Activated naive CD8-positive, alpha-beta T cell treated with anti-CD3 and anti-CD28 coated beads for 36 hours (primary cell): ENCODE results near the gene SLC24A3. TPM values are rescaled to one million over a fixed set of nuclear protein-coding genes. Genes with fewer than 3 reads are reported as not detected.

ENCODE experiments used
- DNase-seq: peaks from one replicate; pipeline ENCODE4 v3.0.0; 2021
- H3K27ac Mint-ChIP-seq: one replicate; pipeline ENCODE4 v1.8.0; 2022; ENCODE audit warnings: mild to moderate bottlenecking, moderate library complexity, mixed read lengths
- H3K27me3 Mint-ChIP-seq: one replicate; pipeline ENCODE4 v1.8.0; 2022; ENCODE audit warnings: mild to moderate bottlenecking, mixed read lengths
- H3K36me3 Mint-ChIP-seq: one replicate; pipeline ENCODE4 v1.8.0; 2021; ENCODE audit warnings: mild to moderate bottlenecking, mixed read lengths
- H3K4me1 Mint-ChIP-seq: one replicate; pipeline ENCODE4 v1.8.0; 2021; ENCODE audit warnings: mixed read lengths
- H3K4me3 Mint-ChIP-seq: one replicate; pipeline ENCODE4 v1.8.0; 2022; ENCODE audit warnings: mild to moderate bottlenecking, moderate library complexity, mixed read lengths
- H3K9me3 Mint-ChIP-seq: one replicate; pipeline ENCODE4 v1.8.0; 2022; ENCODE audit warnings: mixed read lengths
- total RNA-seq, 2 experiments: library from RNA; stranded (reverse); gene quantifications; one replicate each; pipeline ENCODE4 v1.2.3, GENCODE V29; 2021

SLC24A3 gene
- total RNA-seq, 2 experiments from 2014 or later: not detected

- Mint-ChIP-seq H3K36me3 (peaks cover 2% of the 10 kb centered on the region), H3K27ac (no peak overlapping the region), H3K4me3 (no peak overlapping the region), H3K9me3 (no peaks in the 10 kb centered on the region), H3K4me1 (peaks cover 1% of the 10 kb centered on the region), H3K27me3 (peaks cover 6% of the 10 kb centered on the region)
- no peak for DNase-seq
These were observed 109.9 kb downstream of the SLC24A3 start for GRCh38 chr20:19322061-19322985.

- no peak for DNase-seq
- no peaks in the 10 kb centered on the region for H3K9me3 Mint-ChIP-seq
- no peaks in the 10 kb centered on the region for H3K4me1 Mint-ChIP-seq
- H3K36me3 Mint-ChIP-seq: peaks cover 2% of the 10 kb centered on the region
- H3K27me3 Mint-ChIP-seq: peaks cover 7% of the 10 kb centered on the region
- no peak overlapping the region for H3K27ac Mint-ChIP-seq
- no peak overlapping the region for H3K4me3 Mint-ChIP-seq
These were observed 115.0 kb downstream of the SLC24A3 start for GRCh38 chr20:19327401-19327800.

- Mint-ChIP-seq H3K27ac (no peak overlapping the region), H3K4me1 (no peaks in the 10 kb centered on the region), H3K27me3 (peaks cover 7% of the 10 kb centered on the region), H3K9me3 (no peaks in the 10 kb centered on the region), H3K4me3 (no peak overlapping the region), H3K36me3 (peaks cover 2% of the 10 kb centered on the region)
- DNase-seq: no peak
These were observed 116.2 kb downstream of the SLC24A3 start for GRCh38 chr20:19328676-19329075.

- Mint-ChIP-seq H3K4me1 (no peaks in the 10 kb centered on the region), H3K9me3 (no peaks in the 10 kb centered on the region), H3K36me3 (peaks cover 2% of the 10 kb centered on the region), H3K4me3 (no peak overlapping the region), H3K27me3 (peaks cover 7% of the 10 kb centered on the region), H3K27ac (no peak overlapping the region)
- DNase-seq: no peak
These were observed 117.6 kb downstream of the SLC24A3 start for GRCh38 chr20:19330038-19330437.

DNA sequence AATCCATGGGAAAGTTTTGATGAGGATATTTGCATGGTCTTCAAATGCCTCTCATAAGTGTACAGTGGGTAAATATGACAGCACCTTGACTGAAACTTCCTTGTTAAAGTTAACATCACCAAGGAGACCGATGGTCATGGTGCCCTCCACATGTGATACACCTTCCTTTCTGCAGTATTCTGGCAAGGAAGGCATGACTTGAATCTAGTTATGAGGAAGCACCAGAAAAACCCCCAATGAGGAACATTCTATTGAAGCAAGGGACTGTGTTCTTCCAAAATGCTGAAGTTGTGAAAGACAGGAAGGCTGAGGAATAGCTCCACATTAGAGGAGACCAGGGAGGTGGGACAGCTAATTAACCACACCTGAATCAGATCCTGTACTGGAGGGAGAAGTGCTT is 118.3 kb downstream of the SLC24A3 start:
- H3K36me3 Mint-ChIP-seq: peaks cover 2% of the 10 kb centered on the region
- DNase-seq: no peak
- peaks cover 7% of the 10 kb centered on the region for H3K27me3 Mint-ChIP-seq
- H3K27ac Mint-ChIP-seq: no peak overlapping the region
- H3K4me3 Mint-ChIP-seq: no peak overlapping the region
- no peaks in the 10 kb centered on the region for H3K9me3 Mint-ChIP-seq
- H3K4me1 Mint-ChIP-seq: no peaks in the 10 kb centered on the region

GRCh38 chr20:19333563-19333962 is 121.1 kb downstream of the SLC24A3 start:
- H3K9me3 Mint-ChIP-seq: no peaks in the 10 kb centered on the region
- no peak for DNase-seq
- H3K4me3 Mint-ChIP-seq: no peak overlapping the region
- no peak overlapping the region for H3K27ac Mint-ChIP-seq
- no peaks in the 10 kb centered on the region for H3K4me1 Mint-ChIP-seq
- H3K36me3 Mint-ChIP-seq: no peaks in the 10 kb centered on the region
- H3K27me3 Mint-ChIP-seq: peaks cover 2% of the 10 kb centered on the region

DNA sequence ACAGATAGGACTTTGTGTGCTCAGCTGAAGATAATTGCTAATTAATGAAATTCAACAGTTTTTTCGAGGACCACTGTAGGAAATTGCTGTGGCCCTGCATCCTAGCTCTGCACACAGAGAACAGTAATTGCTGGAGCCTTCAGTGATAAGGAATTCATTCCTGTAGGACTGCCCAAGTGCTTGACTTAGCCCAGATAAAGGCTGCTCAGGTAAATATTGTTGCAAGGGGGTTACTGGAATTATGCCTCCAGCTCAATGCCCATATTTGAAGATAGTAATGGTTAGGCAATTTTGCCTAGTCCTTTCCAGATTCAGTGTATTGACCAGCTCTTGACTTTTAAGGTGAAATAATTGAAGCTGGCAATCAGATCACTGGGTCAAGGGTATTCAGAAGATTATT is 122.9 kb downstream of the SLC24A3 start:
- Mint-ChIP-seq H3K27me3 (no peaks in the 10 kb centered on the region), H3K9me3 (no peaks in the 10 kb centered on the region), H3K27ac (no peak overlapping the region), H3K36me3 (no peaks in the 10 kb centered on the region), H3K4me1 (no peaks in the 10 kb centered on the region), H3K4me3 (no peak overlapping the region)
- no peak for DNase-seq

DNA sequence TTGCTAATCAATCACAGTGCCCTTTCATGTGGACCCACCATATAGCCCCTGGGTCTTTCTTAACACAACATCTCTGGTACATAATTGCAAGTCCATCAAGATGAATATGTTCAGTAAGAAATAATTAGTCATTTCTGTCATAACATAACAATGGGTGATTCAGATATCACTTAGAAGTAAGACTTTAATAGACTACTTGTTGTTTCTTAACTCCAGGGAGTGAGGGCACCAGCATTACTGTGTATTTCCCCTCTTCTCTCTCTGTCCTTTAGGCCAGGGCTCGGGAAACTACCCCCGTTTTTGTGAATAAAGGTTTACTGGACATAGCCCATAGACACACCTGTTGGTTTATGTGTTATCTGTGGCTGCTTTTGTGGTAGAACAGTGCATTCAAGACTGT is 123.5 kb downstream of the SLC24A3 start:
- H3K36me3 Mint-ChIP-seq: no peaks in the 10 kb centered on the region
- DNase-seq: no peak
- no peak overlapping the region for H3K4me3 Mint-ChIP-seq
- H3K27ac Mint-ChIP-seq: no peak overlapping the region
- no peaks in the 10 kb centered on the region for H3K4me1 Mint-ChIP-seq
- no peaks in the 10 kb centered on the region for H3K9me3 Mint-ChIP-seq
- H3K27me3 Mint-ChIP-seq: no peaks in the 10 kb centered on the region

GRCh38 chr20:19336631-19337030 is 124.2 kb downstream of the SLC24A3 start:
- H3K27ac Mint-ChIP-seq: no peak overlapping the region
- H3K9me3 Mint-ChIP-seq: no peaks in the 10 kb centered on the region
- H3K27me3 Mint-ChIP-seq: no peaks in the 10 kb centered on the region
- no peak for DNase-seq
- H3K4me1 Mint-ChIP-seq: no peaks in the 10 kb centered on the region
- no peak overlapping the region for H3K4me3 Mint-ChIP-seq
- no peaks in the 10 kb centered on the region for H3K36me3 Mint-ChIP-seq

- DNase-seq: no peak
- peaks cover 4% of the 10 kb centered on the region for H3K27me3 Mint-ChIP-seq
- H3K4me3 Mint-ChIP-seq: no peak overlapping the region
- H3K9me3 Mint-ChIP-seq: no peaks in the 10 kb centered on the region
- H3K4me1 Mint-ChIP-seq: no peaks in the 10 kb centered on the region
- no peaks in the 10 kb centered on the region for H3K36me3 Mint-ChIP-seq
- no peak overlapping the region for H3K27ac Mint-ChIP-seq
These were observed 125.9 kb downstream of the SLC24A3 start for GRCh38 chr20:19338380-19338779.

DNA sequence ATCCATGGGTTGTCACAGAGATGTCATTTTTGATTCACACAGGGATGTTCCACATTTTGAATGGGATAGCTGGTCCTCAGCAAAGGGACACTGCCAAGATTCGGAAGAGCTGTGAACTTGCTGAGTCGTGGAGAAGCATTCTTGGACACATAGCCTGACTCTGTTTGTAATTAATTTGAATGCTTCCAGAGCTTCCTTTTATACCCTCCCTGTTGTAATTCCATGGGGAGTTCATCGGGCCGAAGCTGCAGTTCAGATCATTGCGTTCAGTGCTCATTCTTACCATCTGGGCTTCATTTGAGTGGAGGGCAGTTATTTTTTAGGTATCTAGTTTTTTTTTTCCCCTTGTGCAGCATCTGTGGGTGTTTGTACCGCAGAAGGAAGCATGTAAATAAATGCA is 126.5 kb downstream of the SLC24A3 start:
- Mint-ChIP-seq H3K4me1 (no peaks in the 10 kb centered on the region), H3K27me3 (peaks cover 4% of the 10 kb centered on the region), H3K4me3 (no peak overlapping the region), H3K9me3 (no peaks in the 10 kb centered on the region), H3K27ac (no peak overlapping the region), H3K36me3 (no peaks in the 10 kb centered on the region)
- no peak for DNase-seq

GRCh38 chr20:19341348-19342053 is 129.1 kb downstream of the SLC24A3 start:
- no peak for DNase-seq
- Mint-ChIP-seq H3K36me3 (no peaks in the 10 kb centered on the region), H3K9me3 (no peaks in the 10 kb centered on the region), H3K4me3 (no peak overlapping the region), H3K27ac (no peak overlapping the region), H3K27me3 (peaks cover 4% of the 10 kb centered on the region), H3K4me1 (no peaks in the 10 kb centered on the region)

DNA sequence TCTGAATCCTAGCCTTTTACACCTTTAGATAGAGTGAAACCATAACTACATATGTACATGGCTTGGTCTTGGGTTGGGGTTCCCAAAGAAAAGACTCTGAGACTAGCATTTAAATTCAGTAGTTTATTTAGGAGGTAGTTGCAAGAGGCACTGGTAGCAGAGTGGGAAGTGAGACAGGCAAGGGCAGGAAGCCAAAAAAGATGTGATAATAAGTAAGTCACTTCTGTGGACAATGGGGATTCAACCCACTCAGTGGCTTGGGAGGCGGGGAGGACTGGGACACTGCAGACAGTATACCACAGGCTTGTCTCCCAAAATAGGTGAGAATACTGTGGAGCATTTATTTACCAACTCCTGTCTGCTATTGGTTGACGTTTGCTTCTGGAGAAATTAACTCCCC is 131.9 kb downstream of the SLC24A3 start:
- Mint-ChIP-seq H3K4me3 (no peak overlapping the region), H3K9me3 (no peaks in the 10 kb centered on the region), H3K4me1 (no peaks in the 10 kb centered on the region), H3K27ac (no peak overlapping the region), H3K36me3 (no peaks in the 10 kb centered on the region), H3K27me3 (peaks cover 4% of the 10 kb centered on the region)
- no peak for DNase-seq

- H3K4me1 Mint-ChIP-seq: no peaks in the 10 kb centered on the region
- H3K36me3 Mint-ChIP-seq: no peaks in the 10 kb centered on the region
- peaks cover 3% of the 10 kb centered on the region for H3K27me3 Mint-ChIP-seq
- no peaks in the 10 kb centered on the region for H3K9me3 Mint-ChIP-seq
- H3K27ac Mint-ChIP-seq: no peak overlapping the region
- H3K4me3 Mint-ChIP-seq: no peak overlapping the region
- no peak for DNase-seq
These were observed 135.6 kb downstream of the SLC24A3 start for GRCh38 chr20:19347943-19348456.

- Mint-ChIP-seq H3K4me1 (no peaks in the 10 kb centered on the region), H3K27me3 (peaks cover 3% of the 10 kb centered on the region), H3K36me3 (no peaks in the 10 kb centered on the region), H3K9me3 (no peaks in the 10 kb centered on the region), H3K4me3 (no peak overlapping the region), H3K27ac (no peak overlapping the region)
- DNase-seq: no peak
These were observed 136.1 kb downstream of the SLC24A3 start for GRCh38 chr20:19348582-19348981.
